Stimulated activated CD8-positive, alpha-beta memory T cell treated with anti-CD3 and anti-CD28 coated beads, Interleukin-4, amount 100 ng/mL, for 24 hours (primary cell): ENCODE measurements around the gene RNF138.
"Not testable (repeated sequence)": the region's sequence is repeated elsewhere in the genome, so short reads cannot be mapped to it uniquely, and the experiment has no call there.

Source experiments
- DNase-seq: peaks from one replicate; pipeline ENCODE4 v3.0.0-alpha.2; 2020; ENCODE audit warnings: low read depth

Gene RNF138, protein sequence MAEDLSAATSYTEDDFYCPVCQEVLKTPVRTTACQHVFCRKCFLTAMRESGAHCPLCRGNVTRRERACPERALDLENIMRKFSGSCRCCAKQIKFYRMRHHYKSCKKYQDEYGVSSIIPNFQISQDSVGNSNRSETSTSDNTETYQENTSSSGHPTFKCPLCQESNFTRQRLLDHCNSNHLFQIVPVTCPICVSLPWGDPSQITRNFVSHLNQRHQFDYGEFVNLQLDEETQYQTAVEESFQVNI

DNA sequence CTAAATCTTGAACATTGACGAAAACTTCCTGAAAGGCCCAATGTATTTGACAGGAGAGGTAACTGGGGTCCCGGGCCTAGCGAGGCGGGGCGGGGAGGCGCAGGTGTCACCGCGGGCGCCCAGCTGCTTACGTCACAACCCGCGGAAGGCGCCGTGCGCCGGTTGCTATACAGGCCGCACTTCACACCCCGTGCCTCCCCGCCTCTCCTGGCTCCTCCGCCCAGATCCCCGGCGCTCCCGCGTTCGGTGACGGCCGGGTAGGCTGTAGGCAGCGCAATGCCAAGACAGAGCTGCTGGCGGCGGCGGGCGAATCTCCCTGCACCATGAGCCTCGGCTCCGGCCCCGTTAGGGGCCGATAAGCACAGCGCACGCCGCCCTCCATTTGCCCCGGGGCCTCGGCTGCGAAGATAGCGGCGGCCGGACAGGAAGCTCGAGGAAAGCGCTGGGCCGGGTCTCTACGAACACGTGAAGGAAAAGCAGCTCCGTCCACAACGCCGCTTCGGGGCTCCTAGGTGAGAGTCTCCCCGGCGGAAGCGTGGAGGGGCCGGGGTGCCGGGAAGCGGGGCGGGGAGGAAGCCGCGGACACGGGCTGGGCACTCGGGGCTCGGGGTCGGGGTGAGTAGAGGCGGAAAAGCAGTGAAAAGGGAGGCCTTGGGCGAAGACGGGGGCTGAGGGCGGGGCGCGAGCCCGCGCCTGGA is at the start of gene RNF138:
TSS of gene RNF138 (plus strand) at position 151 of the 698 bp plus-strand sequence. CDS start 903 bp downstream, outside the sequence.
- peak; percentile 80 for DNase-seq

DNA sequence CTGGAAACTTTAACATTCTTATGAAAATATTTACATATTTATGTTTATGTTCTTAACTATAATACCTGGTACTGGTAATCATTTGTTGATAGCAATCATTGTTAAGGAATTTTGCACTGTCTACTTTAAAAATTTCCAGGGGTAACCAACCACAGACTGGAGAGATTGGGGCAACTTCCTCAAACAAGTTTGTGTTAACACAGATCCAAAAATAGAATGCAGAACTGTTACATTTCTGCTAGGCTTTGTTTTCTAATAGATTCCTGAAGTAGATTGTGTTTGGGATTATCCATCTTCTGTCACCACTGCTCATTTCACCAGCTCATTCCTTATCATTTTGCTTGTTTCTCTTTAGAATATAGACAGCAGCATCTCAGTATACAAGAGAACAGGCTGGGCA is 49.3 kb upstream of the RNF138 start:
- no peak for DNase-seq

DNA sequence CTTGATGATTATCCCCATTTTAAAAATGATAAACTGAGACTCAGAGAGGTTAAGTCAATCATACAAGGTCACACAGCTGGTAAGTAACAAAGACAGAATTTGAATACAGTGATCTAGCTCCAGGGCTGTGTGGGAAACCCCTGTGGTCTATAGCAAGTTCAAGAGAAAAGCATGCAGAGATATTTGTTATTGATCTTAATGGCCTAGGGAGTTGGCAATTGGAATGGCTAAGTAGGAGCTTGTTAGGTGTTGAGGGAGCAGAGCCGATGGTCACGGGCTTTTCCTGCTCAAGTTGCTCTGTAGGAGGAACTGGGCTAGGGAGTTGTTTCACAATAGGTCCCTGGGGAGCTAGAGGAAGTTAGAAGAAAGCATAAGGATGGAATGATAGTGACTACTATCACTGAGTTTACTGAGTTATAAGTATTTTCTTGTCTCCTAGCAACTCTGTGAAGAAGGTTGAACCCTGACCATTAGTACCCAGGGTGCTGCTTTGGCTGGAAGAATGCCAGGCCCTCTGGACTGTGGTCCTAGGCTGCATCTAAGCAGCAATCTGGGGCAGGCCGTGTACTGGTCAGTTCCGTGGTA is 43.1 kb upstream of the RNF138 start:
- no peak for DNase-seq

DNA sequence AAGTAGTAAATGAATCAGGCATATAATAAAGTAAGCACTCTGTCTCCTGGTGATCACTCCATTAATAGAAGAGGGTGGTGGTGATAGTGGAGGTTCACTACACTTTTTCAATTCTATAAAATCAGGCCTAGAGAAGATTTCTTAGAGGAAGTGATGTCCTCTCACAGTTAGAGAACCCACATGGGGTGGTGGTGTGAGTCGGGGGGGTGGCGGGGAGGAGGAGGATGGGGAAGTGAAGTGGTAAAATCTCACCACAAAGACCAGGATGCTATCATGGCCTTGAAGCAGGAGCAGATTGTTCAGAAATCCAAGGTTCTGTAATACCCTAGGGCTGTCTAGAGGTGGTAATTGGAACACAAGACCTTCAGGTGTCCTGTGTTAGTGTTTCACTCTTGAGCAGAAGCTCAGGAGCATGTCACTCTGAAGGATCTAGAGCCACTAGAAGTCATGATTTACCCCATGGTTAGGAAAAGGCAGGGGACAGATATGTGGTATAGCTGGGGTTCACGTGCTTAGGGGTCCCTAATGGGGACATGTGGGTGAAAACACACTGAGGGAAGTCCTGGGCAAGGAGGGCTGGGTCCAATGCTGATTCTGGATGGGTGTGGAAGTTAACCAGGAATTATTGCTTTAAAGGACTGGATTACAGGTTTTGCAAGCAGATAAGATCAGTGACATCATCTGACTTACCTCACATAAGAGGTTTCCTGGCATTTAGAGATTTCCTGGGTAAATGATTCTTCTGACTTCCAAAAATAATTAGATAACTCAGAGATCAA is 42.1 kb upstream of the RNF138 start:
- peak; percentile 26 for DNase-seq

DNA sequence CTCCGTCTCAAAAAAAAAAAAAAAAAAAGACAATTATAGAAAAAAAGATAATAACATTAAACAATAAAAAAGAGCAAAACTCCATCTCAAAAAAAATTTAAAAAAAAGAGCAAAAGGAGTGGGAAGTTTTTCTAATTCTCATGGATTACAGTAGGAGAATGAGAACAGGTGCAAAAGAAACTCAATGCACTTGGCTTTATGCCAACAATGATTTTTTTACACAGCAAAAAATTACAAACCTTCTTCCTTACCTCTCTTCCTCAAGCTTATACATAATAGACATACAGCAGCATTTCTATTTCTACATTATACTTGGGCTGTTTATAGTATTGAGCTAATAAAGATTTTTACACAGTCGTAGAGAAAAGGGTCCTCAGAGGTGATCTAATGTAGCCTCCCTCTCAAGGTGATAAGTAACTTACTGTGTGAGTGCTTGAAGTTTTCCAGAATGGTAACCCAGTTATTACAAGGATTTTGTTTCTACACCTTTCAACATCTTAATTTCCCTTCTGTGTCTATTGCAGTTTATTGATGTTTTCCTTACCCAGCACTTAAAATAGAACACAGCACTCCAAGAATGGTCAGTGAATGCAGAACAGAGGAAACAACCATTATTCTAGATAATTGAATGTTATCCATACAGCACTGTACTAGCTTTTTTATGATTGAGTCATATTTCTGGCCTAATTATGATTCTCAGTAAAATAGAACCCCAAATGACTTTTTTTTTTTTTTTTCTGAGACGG is 34.9 kb upstream of the RNF138 start:
- no peak for DNase-seq

DNA sequence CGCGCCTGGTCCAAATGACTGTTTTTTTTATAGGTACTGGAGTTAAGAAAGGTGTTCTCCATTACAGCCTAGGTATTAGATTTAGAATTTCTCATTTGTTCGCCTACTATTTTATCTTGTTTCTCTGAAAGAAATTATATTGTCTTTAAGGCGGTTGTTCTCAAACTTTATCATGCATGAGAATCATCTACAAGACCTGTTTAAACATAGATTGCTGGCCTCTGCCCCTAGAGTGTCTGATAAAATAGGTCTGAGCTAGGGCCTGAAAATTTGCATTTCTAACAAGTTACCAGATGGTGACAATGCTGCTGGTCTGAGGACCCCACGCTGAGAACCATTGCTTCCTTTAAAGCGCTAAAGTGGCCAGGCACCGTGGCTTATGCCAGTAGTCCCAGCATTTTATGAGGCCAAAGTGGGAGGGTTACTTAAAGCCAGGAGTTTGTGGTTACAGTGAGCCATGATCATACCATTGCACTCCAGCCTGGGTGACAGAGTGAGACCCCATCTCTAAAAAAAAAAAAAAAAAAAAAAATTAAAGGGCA is 34.0 kb upstream of the RNF138 start:
- DNase-seq, result no peak

DNA sequence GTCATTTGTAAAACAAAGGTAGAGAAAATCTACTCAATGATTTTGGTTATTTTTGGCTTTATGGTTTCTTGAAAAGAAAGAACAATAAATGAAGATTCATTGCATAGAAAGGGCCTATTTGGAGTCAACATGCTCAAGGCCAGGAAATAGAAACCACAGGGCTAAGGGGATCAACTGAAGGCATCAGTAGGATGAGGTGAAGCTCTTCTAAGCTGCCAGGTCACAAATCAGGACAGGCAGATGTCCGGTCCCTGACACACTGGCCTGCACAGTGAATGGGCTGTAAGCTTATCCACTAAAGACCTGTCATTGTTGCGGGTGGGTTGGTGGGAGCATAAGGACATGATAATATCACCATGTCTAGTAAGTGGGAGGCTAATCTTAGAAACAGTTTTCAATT is 31.6 kb upstream of the RNF138 start:
- DNase-seq, result no peak

DNA sequence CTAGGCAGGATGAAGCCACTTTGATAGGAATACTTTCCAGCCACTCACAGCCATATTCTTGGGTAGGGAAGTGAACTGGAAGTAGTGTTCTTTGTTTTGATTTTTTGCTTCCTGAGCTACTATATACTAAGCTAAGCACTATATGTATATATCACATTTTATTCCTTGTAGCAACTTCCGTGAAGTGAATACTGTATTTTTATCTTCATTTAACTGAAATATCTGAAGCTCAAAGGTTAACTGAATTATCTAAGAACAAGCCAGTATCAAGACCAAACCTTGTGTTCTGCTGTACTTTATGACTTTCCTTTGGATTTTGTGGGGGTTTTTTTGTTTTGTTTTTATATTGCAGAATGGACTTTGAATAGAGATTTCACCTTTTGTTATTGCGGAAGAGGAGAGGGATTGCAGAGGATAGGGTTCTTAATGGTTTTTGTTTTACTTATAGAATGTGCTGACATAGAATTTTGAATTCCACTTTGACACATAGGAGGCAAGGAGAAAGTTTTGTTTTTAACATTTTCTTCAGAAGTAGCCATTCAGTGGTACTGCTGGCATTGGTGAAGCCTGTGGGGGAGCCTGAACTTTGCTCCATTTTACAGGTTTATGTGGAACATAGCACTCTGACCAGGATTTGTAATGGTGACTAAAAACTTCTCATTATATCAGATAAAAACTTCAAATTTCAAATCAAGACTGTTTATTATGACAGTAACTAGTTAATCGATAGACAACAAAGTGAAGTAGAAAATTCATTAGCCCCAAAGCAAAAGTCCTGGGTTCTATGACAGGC is 24.1 kb upstream of the RNF138 start:
- DNase-seq, result no peak

DNA sequence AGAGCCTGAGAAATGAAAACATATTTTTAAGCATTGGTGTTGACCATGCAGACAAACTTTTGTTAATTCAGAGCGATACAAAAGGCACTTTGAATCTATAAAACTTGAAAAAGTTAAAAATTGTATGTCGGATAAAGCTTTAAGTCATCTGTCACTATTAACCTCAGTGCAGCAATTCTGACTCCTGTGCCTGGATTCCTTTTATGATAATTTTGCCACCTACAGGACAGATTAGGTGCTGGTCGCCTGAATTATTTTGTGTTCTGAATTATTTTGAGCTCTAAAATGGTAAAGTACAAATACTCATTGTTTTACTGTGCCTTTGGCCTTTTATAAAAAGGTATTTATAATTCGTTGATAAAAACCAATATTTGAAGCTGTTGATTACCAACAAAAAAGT is 19.4 kb upstream of the RNF138 start:
- no peak for DNase-seq

DNA sequence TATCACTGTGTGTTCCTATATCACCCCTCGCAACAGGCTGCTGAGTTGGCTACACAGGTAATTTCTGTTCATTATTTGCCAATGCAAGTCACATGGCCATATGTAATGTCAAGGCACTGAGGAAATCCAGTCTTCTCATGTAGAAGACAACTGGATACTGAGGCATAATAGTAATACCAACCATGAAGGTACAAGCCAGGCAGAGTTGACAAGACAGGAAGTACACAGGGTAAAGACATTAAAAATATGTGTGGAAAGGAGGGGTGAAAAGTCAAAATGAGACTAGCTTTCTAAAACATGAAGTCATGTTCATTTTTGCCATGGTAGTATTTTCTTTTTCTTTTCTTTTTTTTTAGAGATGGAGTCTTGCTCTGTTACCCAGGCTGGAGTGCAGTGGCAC is 17.5 kb upstream of the RNF138 start:
- DNase-seq, result no peak

DNA sequence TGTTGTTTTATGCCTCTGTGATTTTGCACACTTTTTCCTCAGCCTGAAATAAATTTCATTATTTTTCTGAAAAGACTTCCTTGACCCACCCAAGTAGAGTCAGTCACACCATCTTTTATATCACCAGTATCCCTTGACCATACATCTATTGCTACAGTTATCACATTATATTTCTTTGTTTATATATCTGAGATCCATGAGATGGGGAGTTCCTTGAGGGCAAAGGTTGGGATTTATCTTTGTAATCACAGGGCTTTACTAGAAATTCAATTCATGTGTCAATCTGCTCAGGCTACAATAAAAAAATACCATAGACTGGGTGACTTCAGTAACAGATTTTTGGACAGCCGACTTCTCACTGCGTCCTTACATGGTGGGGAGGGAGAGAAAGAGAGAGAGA is 12.8 kb upstream of the RNF138 start:
- no peak for DNase-seq

DNA sequence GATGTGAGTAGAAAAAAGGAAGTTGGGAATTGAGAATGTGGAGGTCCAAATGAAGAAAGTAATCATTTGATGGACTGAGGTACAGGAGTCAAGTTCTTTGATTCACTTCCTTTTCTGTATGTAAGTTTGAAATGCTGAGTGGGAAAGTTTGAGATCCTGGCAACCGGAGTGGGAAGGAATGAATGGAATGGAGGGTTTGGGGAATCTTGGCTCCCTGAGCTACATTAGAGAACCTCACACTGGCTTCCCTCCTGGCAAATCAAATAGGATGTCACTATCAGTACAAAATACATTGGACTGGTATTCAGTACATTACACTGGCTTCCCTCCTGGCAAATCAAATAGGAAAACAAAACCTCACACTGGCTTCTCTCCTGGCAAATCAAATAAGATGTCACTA is 9.8 kb upstream of the RNF138 start:
- DNase-seq, result no peak

DNA sequence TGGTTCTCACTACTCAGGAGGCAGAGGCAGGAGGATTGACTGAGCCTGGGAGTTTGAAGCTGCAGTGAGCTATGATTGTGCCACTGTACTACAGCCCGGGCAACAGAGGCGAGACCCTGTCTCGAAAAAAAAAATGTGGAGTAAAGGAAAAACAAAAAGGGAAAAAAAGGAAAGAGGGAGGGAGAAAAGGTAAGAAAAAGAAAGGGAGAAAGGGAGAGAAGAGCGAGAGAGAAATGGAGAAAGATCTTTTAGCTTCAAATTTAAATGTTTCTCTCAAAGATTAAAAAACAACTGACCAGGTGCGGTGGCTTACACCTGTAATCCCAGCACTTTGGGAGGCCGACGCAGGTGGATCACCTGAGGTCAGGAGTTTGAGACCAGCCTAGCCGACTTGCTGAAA is 7.9 kb upstream of the RNF138 start:
- no peak for DNase-seq

DNA sequence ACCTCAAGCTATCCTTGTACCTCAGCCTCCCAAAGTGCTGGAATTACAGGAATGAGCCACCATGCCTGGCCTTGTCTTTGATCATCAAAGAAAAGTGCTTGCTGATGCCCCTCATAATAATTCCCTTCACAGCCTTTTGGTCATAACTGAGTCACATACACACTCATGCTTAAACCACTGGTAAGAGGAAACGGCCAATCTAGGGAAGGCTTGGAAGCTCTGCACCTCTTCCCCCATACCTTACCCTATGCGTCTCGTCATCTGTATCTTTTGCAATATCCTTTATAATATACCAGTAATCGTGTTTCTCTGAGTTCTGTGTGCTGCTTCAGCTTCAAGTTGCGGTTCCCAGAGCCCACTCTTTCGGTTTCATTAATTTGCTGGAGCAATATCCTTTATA is 4.8 kb upstream of the RNF138 start:
- DNase-seq, result no peak

DNA sequence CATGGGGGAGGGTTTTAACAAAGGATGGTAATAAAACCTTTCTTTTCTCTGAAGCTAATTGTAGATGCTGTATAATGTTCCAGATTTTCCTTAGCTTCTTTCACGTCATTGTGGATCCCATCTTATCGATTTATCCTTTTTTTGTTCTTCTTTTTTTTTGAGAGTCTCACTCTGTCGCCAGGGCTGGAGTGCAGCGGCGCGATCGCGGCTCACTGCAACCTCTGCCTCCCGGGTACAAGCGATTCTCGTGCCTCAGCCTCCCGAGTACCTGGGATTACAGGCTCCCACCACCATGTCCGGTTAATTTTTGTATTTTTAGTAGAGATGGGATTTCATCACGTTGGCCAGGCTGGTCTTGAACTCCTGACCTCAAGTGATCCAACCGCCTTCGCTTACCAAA is 843 bp upstream of the RNF138 start:
- DNase-seq, result not testable (repeated sequence)

DNA sequence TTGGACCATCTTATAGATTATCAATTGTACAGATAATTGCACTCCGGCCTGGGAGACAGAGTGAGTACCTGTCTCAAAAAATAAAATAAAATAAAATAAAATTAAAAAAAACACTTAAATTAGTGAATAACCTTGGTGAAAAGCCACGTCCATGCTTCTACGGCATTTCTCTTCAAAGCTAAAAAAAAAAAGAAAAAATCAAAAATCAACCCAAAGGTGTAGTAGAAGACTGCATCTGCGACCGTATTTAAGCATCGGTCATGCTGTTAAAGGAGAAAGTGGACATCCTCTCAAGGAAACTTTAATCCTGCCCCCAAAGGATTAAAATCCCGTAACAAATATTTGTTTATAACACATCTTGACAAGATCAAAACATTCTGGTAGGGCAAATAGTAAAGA is 350 bp upstream of the RNF138 start:
- no peak for DNase-seq

DNA sequence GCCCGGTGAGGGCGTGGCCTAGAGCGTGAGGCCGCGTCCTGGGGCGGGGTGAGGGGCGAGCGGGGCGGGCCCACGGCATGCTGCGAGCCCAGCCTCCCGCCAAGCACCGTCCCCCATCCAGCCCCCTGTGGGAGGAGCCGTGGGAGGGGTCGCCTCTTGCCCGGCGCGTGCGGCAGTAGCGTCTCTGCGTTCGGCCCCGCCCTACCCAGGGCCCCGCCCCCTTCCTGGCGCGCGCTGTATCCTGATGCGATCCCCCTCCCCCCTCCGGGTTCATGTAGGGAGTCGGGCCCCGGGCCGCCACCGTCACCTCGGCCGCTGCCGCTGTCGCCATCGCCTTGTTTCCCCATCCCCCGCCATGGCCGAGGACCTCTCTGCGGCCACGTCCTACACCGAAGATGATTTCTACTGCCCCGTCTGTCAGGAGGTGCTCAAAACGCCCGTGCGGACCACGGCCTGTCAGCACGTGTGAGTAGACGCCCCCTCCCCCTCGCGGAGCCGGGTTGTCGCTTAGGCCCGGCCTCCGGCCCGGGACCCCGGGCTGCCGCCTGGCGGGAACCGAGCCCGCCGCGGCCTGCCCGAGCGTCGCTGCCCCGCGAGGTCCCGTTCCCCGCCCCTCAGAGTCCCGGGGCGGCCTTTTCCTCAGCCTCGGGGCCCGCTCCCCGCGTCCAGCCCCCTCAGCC is 888 bp downstream of the RNF138 start:
- peak; percentile 100 for DNase-seq

DNA sequence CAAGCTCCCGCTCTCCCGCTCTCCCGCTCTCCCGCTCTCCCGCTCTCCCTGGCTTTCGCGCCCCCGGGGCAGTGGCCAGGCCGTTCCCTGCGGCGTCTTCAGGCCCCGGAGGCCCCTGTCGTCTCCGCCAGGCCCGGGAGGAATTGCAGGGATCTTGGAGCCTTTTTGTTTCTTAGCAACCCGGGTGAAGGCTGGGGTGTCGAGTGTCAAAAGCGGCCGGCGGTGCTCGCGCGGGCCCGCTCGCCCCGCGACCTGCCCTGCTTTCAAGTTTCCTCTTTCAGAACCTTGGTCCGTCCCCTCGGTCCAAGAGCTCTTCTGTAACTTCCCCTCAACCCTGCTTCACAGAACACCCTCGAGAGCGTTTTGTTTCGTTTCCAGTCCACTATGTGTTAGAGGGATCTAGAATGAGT is 1.4 kb downstream of the RNF138 start:
- peak; percentile 13 for DNase-seq

DNA sequence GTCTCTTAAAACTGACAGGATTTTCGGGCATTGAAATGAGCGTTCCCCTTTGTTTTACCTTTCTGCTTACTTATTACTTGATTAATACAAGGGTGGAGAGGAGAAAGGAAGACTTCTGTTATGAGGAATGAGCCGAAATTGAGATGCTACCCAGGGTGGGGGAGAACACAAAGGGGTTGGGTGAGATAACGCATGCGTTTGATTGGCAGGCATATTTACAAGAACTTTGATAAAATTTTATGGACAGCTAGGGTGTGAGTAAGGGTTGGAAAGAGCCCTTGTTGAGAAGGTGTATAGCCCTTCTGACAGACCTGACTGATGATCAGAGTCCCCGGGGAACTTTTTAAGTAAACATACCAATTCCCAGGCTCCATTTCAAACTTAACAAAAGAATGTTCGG is 1.8 kb downstream of the RNF138 start:
- DNase-seq, result no peak

DNA sequence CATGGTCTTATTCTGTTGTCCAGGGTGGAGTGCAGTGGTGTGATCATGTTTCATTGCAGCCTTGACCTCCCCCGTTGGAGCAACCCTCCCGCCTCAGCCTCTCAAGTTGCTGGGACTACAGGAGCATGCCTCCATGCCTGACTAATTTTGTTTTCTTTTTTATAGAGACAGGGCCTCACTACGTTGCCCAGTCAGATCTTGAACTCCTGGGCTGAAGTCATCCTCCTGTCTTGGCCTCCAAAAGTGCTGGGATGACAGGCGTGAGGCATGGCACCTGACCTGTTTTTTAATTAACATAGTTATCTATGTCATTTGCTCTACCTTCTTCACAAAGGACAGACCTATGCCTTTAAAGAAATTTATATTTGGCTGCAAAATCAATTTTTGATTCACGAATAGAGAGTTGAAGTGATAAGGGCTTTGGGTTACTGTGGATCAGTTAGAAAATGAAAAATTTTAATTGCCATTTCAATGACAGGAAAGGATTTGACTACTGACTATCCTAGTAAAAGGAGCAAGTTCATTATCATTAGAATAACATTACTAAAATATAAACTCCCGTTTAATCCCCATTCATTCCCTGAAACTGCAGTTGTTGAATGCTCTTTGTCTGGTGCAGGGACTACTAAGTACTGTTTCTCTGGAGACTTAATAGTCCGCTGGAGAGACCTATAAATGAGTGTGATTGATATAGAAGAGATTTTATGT is 3.7 kb downstream of the RNF138 start:
- DNase-seq, result no peak
